ENCODE measurements around the gene GRIP1.

GRIP1 gene

DNA sequence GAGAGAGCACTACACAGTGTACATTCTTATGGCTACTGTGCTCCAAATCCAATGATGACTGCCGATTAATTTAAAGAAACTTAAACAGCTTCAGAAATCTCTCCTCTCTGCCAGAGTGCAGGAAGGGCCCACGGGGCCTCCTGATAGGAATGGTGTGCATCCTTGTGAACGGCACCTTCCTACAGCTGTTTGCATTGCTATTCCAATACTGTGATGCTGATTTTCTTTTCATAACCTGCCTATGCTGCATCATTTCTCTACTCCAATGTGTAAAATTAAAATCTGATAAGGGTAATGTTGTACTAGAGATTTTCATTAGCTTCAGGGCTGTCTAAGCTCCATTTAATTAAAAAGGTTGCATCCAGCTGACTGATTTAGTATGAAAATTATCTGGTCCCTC is 217.5 kb downstream of the GRIP1 start:
- TF ChIP-seq, protein P1, sequence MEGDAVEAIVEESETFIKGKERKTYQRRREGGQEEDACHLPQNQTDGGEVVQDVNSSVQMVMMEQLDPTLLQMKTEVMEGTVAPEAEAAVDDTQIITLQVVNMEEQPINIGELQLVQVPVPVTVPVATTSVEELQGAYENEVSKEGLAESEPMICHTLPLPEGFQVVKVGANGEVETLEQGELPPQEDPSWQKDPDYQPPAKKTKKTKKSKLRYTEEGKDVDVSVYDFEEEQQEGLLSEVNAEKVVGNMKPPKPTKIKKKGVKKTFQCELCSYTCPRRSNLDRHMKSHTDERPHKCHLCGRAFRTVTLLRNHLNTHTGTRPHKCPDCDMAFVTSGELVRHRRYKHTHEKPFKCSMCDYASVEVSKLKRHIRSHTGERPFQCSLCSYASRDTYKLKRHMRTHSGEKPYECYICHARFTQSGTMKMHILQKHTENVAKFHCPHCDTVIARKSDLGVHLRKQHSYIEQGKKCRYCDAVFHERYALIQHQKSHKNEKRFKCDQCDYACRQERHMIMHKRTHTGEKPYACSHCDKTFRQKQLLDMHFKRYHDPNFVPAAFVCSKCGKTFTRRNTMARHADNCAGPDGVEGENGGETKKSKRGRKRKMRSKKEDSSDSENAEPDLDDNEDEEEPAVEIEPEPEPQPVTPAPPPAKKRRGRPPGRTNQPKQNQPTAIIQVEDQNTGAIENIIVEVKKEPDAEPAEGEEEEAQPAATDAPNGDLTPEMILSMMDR (IDR thresholded peaks at IDR 0.05) = no peak

GRCh38 chr12:66459944-66460482 is 218.9 kb downstream of the GRIP1 start:
- TF ChIP-seq, protein P1 (IDR thresholded peaks at IDR 0.05) = no peak

DNA sequence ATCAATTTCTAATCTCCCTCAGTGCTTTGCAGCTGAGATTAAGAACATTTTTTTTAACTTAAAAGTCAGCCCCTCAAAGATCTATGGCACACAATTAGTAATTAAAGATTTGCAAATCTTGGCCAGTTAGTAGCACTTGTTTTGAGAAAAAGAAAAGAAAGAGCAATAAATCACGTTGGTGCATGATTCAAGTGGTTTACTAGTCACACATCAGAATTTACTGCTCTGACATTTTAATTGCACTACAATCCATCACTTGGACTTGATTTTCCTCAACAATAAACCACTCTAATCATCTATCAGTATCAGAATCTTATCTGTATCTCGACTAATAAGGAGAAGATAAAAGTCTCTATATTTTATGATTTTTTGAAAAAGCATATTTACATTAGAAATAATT is 222.3 kb downstream of the GRIP1 start:
- TF ChIP-seq, protein P1 (IDR thresholded peaks at IDR 0.05) = no peak

DNA sequence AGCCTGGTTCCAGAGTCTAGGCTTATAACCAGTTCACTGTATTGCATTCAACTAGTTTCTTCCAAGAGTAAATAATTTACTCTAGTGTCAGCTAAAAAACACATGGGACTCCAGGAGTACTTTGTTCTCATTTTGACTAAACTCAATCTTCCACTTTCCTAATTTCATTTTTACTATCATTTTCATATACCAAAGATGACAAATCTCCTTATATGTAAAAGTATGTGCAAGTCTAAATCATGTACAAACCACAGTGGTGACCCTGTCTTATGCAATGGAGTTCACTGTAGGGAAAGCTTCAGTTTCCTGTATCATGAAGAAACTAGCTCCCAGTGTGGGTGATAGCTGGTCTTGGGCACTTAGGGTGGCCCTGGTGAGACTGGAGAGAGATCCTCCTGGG is 225.0 kb downstream of the GRIP1 start:
- TF ChIP-seq, protein P1 (IDR thresholded peaks at IDR 0.05) = no peak

DNA sequence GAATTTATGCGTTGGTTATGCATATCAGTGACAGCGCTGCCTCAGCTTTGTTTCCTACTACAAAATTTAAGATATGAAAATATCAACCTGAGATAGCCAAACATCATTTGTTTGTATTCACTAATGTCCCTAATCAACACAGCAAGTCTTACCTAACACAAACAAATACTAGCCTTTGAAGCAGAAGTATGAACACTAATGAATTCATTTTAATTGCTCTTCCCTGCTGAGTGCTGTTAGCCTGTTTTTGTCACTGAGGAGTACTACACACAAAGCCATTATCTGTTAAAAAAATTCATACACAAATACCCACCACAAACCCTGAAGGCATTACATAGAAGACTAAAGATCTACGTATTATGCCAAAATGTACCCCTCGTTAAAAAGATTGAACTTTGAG is 225.8 kb downstream of the GRIP1 start:
- TF ChIP-seq, protein P1 (IDR thresholded peaks at IDR 0.05) = no peak

- TF ChIP-seq, protein P1 (IDR thresholded peaks at IDR 0.05) = no peak
Observed at GRCh38 chr12:66449531-66449930, 229.3 kb downstream of the GRIP1 start.

- TF ChIP-seq, protein P1 (IDR thresholded peaks at IDR 0.05) = no peak
Observed at GRCh38 chr12:66447643-66448042, 231.2 kb downstream of the GRIP1 start.

DNA sequence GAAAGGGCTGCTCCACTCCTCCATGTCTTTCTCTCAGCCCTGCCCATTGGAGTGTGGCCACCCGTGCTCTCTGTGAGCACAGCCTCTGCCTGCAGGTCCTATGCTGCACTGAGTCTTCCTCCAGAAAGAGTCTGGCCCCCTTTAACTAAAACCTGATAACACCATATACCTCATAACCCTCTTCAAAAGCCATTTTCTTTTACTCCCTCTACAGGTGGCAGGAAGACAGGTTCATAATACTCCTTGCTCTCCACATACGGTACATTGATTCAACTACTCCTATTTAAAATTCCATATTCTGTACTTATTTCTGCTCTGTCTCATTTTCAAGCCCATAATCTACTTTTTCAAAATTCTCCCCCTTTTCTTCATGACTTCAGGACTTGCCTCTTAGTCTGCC is 232.6 kb downstream of the GRIP1 start:
- TF ChIP-seq, protein P1 (IDR thresholded peaks at IDR 0.05) = no peak

Data from LNCAP (cell line).